Activated T-cell treated with anti-CD3 and anti-CD28 coated beads, Interleukin-2, amount 50 U/mL, for 48 hours (primary cell): ENCODE results near the gene RFXANK.

ENCODE experiments used
- DNase-seq, 2 experiments: peaks; one replicate each; pipeline ENCODE4 v3.0.0-alpha.2; 2020

The RFXANK gene

GRCh38 chr19:19234220-19234816, 42.3 kb downstream of the RFXANK start:
- DNase-seq: no peak

DNA sequence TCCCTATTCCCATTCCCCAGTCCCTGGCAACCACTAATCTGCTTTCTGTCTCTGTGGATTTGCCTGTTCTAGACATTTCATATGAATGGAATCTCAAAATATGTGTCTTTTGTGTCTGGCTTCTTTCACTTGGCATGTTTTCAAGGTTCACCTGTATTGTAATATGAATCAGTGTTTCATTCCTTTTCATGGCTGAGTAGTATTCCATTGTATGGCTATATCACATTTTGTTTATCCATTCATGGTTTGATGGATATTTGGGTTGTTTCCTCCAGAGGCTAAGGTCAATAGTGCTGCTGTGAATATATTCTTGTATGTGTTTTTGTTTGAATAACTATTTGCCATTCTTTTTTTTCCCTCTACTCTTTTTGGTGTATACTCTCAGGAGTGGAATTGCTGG, 44.1 kb downstream of the RFXANK start:
- DNase-seq: no peak

- DNase-seq: no peak
These were observed 46.3 kb downstream of the RFXANK start for GRCh38 chr19:19238126-19238894.

- no peak for DNase-seq
These were observed 47.6 kb downstream of the RFXANK start for GRCh38 chr19:19239675-19240074.

DNA sequence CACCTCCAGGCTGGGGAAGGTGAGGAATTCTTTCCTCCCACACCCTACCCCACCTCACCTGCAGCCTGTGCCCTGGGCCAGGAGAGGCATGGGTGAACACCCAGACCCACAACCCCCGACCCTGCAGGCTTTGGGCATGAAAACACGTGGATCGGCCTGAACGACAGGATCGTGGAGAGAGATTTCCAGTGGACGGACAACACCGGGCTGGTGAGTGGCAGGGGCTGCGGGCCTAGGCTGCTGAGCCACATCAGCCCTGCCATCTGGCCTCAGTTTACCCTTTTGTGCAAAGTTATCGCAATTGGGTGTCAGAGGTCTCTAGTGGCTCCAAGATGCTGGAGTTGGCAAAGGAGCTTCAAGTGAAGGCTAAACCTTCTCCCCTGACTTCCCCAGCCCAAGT, 48.4 kb downstream of the RFXANK start:
- no peak for DNase-seq

- DNase-seq: no peak
These were observed 58.2 kb downstream of the RFXANK start for GRCh38 chr19:19250196-19250801.
